Prostate gland (tissue), 2 donors: ENCODE results near the gene CUL2. TPM values are rescaled to one million over a fixed set of nuclear protein-coding genes. Genes with fewer than 3 reads are reported as not detected.
"Not testable (repeated sequence)": the region's sequence is repeated elsewhere in the genome, so short reads cannot be mapped to it uniquely, and the experiment has no call there.

Source experiments
- DNase-seq: peaks from one replicate; pipeline ENCODE4 v3.0.0-alpha.2; 2019; ENCODE audit warnings: low spot score
- H3K27ac ChIP-seq, 2 donors: fragments of 200-600 bp; sonication (generic); 2 replicates each; pipeline ENCODE4 v1.5.1; 2017 to 2019
- H3K27me3 ChIP-seq: fragments of 200-600 bp; sonication (generic); replicated peaks from 2 replicates; pipeline ENCODE4 v1.5.1; 2019; ENCODE audit not compliant: insufficient read depth
- H3K36me3 ChIP-seq, 2 donors: fragments of 200-600 bp; sonication (generic); 1 replicate in 1 of 2; 2 replicates in 1 of 2; pipeline versions ENCODE4 v1.5.1 to v1.8.1; 2017 to 2019
- H3K4me1 ChIP-seq: fragments of 200-600 bp; sonication (generic); replicated peaks from 2 replicates; pipeline ENCODE4 v1.5.1; 2019
- H3K4me3 ChIP-seq, 2 donors: fragments of 200-600 bp; sonication (generic); 2 replicates each; pipeline ENCODE4 v1.5.1; 2017 to 2019
- H3K9me3 ChIP-seq: fragments of 200-600 bp; sonication (generic); 2 replicates; pipeline ENCODE4 v1.5.1; 2017
- POLR2A ChIP-seq: fragments of 450-650 bp; IDR thresholded peaks from one replicate; pipeline ENCODE4 v1.6.1; 2016; ENCODE audit warnings: antibody characterized with exemption, mild to moderate bottlenecking
- POLR2AphosphoS5 ChIP-seq: sonication (generic); formaldehyde crosslinking; IDR thresholded peaks from one replicate; pipeline ENCODE4 v1.6.1; 2017; ENCODE audit warnings: antibody characterized with exemption
- WGBS: methylation state at CpG from one replicate; pipeline ENCODE4 v1.1.5; 2018; 5-methylcytosine and 5-hydroxymethylcytosine counted together
- intact Hi-C: fragments of 100-400 bp; cut with DNase I; formaldehyde crosslinking; loops from one replicate; pipeline ENCODE4 v1.14.2; 2022
- total RNA-seq, 2 donors: library from RNA; depleted of rRNA; stranded (reverse); fragments of >200 nt; gene quantifications; one replicate each; pipeline ENCODE4 v1.1.0, GENCODE V29; 2016
- TF ChIP-seq, protein P1 (sequence below), 4 experiments: fragments of 200-600 bp in 2 of 4; fragments of 450-650 bp in 2 of 4; sonication (generic) in 2 of 4; IDR thresholded peaks; 1 replicate in 3 of 4; 2 replicates in 1 of 4; pipeline ENCODE4 v1.5.1; 2016 to 2019; ENCODE audit warnings: antibody characterized with exemption in 4 of 4, mild to moderate bottlenecking in 2 of 4, moderate library complexity in 2 of 4

The CUL2 gene
- total RNA-seq, 2 donors from 2014 or later, result 15.5 to 15.9 TPM

- intact Hi-C loops, result no loop called here
- H3K4me1 ChIP-seq, result peaks cover 5% of the 10 kb centered on the region
- no peaks in the 10 kb centered on the region for H3K36me3 ChIP-seq
- WGBS, result 90% methylated on average over 11 of the region's 11 CpGs
- no peak for TF ChIP-seq POLR2A
- TF ChIP-seq POLR2AphosphoS5, result no peak
- TF ChIP-seq, protein P1, sequence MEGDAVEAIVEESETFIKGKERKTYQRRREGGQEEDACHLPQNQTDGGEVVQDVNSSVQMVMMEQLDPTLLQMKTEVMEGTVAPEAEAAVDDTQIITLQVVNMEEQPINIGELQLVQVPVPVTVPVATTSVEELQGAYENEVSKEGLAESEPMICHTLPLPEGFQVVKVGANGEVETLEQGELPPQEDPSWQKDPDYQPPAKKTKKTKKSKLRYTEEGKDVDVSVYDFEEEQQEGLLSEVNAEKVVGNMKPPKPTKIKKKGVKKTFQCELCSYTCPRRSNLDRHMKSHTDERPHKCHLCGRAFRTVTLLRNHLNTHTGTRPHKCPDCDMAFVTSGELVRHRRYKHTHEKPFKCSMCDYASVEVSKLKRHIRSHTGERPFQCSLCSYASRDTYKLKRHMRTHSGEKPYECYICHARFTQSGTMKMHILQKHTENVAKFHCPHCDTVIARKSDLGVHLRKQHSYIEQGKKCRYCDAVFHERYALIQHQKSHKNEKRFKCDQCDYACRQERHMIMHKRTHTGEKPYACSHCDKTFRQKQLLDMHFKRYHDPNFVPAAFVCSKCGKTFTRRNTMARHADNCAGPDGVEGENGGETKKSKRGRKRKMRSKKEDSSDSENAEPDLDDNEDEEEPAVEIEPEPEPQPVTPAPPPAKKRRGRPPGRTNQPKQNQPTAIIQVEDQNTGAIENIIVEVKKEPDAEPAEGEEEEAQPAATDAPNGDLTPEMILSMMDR (IDR thresholded peaks at IDR 0.05), result no peak
- no peaks in the 10 kb centered on the region for H3K27me3 ChIP-seq
- H3K27ac ChIP-seq, result no peak overlapping the region
- no peak overlapping the region for H3K4me3 ChIP-seq
- H3K9me3 ChIP-seq, result no peaks in the 10 kb centered on the region
- DNase-seq, result no peak
Measured at GRCh38 chr10:35091994-35092790, 2.1 kb upstream of the CUL2 start.

GRCh38 chr10:35089611-35090161, 455 bp downstream of the CUL2 start:
- intact Hi-C loops, result no loop called here
- TF ChIP-seq, protein P1 (IDR thresholded peaks at IDR 0.05), result no peak
- no peak for TF ChIP-seq POLR2A
- TF ChIP-seq POLR2AphosphoS5, result no peak
- WGBS, result 0% methylated on average over 27 of the region's 27 CpGs
- no peaks in the 10 kb centered on the region for H3K9me3 ChIP-seq
- H3K27me3 ChIP-seq, result no peaks in the 10 kb centered on the region
- no peak for DNase-seq
- peak overlapping the region; percentile 90 to 94 for H3K27ac ChIP-seq
- H3K4me3 ChIP-seq, result peak overlapping the region; percentile 58 to 95
- H3K36me3 ChIP-seq, result no peaks in the 10 kb centered on the region
- peaks cover 5% of the 10 kb centered on the region for H3K4me1 ChIP-seq

GRCh38 chr10:35083242-35083641, 6.9 kb downstream of the CUL2 start:
- Histone ChIP-seq H3K27ac (no peak overlapping the region), H3K4me3 (no peak overlapping the region), H3K36me3 (no peaks in the 10 kb centered on the region), H3K9me3 (no peaks in the 10 kb centered on the region), H3K27me3 (no peaks in the 10 kb centered on the region), H3K4me1 (no peaks in the 10 kb centered on the region)
- TF ChIP-seq, protein P1 (IDR thresholded peaks at IDR 0.05), result no peak
- TF ChIP-seq POLR2A (no peak), POLR2AphosphoS5 (no peak)
- intact Hi-C loops, result no loop called here
- DNase-seq, result no peak
- WGBS, result 93% methylated on average over 1 of the region's 1 CpG

DNA sequence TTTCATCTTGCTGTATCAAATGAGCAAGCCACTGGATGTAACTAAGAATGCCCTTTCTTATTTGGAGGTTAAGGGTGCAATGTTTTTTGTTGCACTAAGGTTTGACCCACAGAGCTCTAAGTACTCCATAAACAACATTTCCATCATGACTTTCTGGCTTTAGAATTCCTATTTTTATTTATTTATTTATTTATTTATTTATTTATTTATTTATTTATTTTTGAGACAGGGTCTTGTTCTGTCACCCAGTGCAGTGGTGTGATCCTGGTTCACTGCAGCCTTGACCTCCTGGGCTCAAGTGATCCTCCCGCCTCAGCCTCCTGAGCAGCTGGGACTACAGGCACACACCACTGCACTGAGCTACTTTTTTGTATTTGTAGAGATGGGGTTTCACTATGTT, 9.9 kb downstream of the CUL2 start:
- H3K36me3 ChIP-seq, H3K27me3 ChIP-seq, H3K4me3 ChIP-seq, H3K9me3 ChIP-seq, H3K27ac ChIP-seq, H3K4me1 ChIP-seq, DNase-seq, intact Hi-C loops: not testable (repeated sequence)
- WGBS, result 100% methylated on average over 1 of the region's 1 CpG

- Histone ChIP-seq H3K4me3 (no peak overlapping the region), H3K27me3 (no peaks in the 10 kb centered on the region), H3K27ac (no peak overlapping the region), H3K9me3 (no peaks in the 10 kb centered on the region), H3K36me3 (no peaks in the 10 kb centered on the region), H3K4me1 (no peaks in the 10 kb centered on the region)
- TF ChIP-seq POLR2A, result no peak
- TF ChIP-seq, protein P1 (IDR thresholded peaks at IDR 0.05), result no peak
- no peak for TF ChIP-seq POLR2AphosphoS5
- intact Hi-C loops, result no loop called here
- DNase-seq, result no peak
- 82% methylated on average over 3 of the region's 3 CpGs for WGBS
Measured at GRCh38 chr10:35079763-35080162, 10.4 kb downstream of the CUL2 start.
